ENCODE data around the gene HEXIM2.

Gene HEXIM2

GRCh38 chr17:45184144-45184543, 22.5 kb downstream of the HEXIM2 start:
- no peaks in the 10 kb centered on the region for H3K9me3 ChIP-seq (ENCODE audit: severe bottlenecking)
- no peak for TF ChIP-seq CTCF (IDR thresholded peaks at IDR 0.05; ENCODE audit: low read depth, low read length)

GRCh38 chr17:45186801-45187354, 25.2 kb downstream of the HEXIM2 start:
- no peak for DNase-seq
- Histone ChIP-seq H3K9me3 (ENCODE audit: severe bottlenecking) (no peaks in the 10 kb centered on the region), H3K36me3 (no peaks in the 10 kb centered on the region), H3K27me3 (ENCODE audit: insufficient read depth, low read depth, severe bottlenecking) (no peaks in the 10 kb centered on the region), H3K4me3 (ENCODE audit: low read depth, low read length) (no peak overlapping the region), H3K27ac (no peak overlapping the region)
- TF ChIP-seq CTCF (IDR thresholded peaks at IDR 0.05; ENCODE audit: low read depth, low read length), result no peak

More at GRCh38 chr17:45184144-45184543, 22.5 kb downstream of the HEXIM2 start:
- Histone ChIP-seq H3K27ac (no peak overlapping the region), H3K36me3 (no peaks in the 10 kb centered on the region), H3K27me3 (ENCODE audit: insufficient read depth, low read depth, severe bottlenecking) (no peaks in the 10 kb centered on the region), H3K4me3 (ENCODE audit: low read depth, low read length) (no peak overlapping the region)
- DNase-seq, result peak; percentile 30

GRCh38 chr17:45189009-45189408, 27.3 kb downstream of the HEXIM2 start:
- no peaks in the 10 kb centered on the region for H3K27me3 ChIP-seq (ENCODE audit: insufficient read depth, low read depth, severe bottlenecking)
- no peaks in the 10 kb centered on the region for H3K9me3 ChIP-seq (ENCODE audit: severe bottlenecking)
- H3K27ac ChIP-seq, result no peak overlapping the region
- H3K4me3 ChIP-seq (ENCODE audit: low read depth, low read length), result no peak overlapping the region
- DNase-seq, result no peak
- no peaks in the 10 kb centered on the region for H3K36me3 ChIP-seq
- no peak for TF ChIP-seq CTCF (IDR thresholded peaks at IDR 0.05; ENCODE audit: low read depth, low read length)

GRCh38 chr17:45190503-45191255, 29.0 kb downstream of the HEXIM2 start:
- peaks cover 4% of the 10 kb centered on the region for H3K9me3 ChIP-seq (ENCODE audit: severe bottlenecking)
- no peak for TF ChIP-seq CTCF (IDR thresholded peaks at IDR 0.05; ENCODE audit: low read depth, low read length)
- H3K27me3 ChIP-seq (ENCODE audit: insufficient read depth, low read depth, severe bottlenecking), result no peaks in the 10 kb centered on the region
- DNase-seq, result no peak
- no peak overlapping the region for H3K27ac ChIP-seq
- H3K4me3 ChIP-seq (ENCODE audit: low read depth, low read length), result no peak overlapping the region
- no peaks in the 10 kb centered on the region for H3K36me3 ChIP-seq

GRCh38 chr17:45195424-45195823, 33.7 kb downstream of the HEXIM2 start:
- Histone ChIP-seq H3K27ac (no peak overlapping the region), H3K9me3 (ENCODE audit: severe bottlenecking) (peaks cover 4% of the 10 kb centered on the region), H3K27me3 (ENCODE audit: insufficient read depth, low read depth, severe bottlenecking) (no peaks in the 10 kb centered on the region), H3K36me3 (no peaks in the 10 kb centered on the region), H3K4me3 (ENCODE audit: low read depth, low read length) (no peak overlapping the region)
- TF ChIP-seq CTCF (IDR thresholded peaks at IDR 0.05; ENCODE audit: low read depth, low read length), result no peak
- no peak for DNase-seq
